Measurements from ENCODE around the gene CALHM5. TPM values are rescaled to one million over a fixed set of nuclear protein-coding genes. Genes with fewer than 3 reads are reported as not detected.

Gene CALHM5
- total and polyA plus RNA-seq, 9 donors, result 0.20 to 3.2 (median 0.70) TPM

DNA sequence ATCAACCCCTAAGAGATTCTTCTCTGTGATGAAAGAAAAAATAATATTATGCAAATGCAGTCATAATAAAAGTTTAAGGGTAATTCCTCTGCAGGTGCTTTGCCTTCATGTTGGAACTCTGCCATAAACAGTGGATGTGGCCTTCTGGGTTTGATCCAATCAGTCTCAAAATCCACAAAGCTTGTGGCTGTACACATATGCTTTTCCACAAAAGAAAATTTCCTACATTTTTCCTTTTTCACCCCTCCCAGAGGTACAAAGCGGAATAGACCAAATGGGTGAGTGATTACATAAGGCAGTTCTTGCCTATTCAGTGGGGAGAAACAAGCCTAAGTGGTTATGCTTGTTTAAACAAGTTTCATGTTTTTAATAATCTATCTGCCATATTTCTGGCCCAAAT lies 16.7 kb downstream of the CALHM5 start:
- intact Hi-C loops (cut with DNase I), result no loop called here

DNA sequence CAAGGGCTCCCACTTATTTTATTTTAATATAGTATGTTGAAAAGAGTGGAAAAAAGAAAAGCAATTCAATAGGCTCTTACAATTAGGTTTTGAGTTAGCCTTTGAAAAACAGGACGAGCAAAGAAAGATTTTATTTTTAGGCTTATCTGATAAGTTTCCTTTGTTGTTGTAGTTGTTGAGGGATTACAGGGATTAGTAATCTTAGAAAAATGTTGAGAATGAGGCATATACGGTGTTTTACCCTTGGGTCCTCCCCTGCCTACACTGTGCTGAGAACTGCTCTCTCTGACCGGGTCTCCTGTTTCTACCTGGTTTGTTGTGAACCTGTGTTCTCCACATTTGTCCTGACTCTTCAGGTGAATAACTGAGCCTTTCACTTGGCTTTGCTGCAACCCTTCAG lies 17.3 kb downstream of the CALHM5 start:
- Histone ChIP-seq H3K27me3 (no peaks in the 10 kb centered on the region), H3K4me3 (no peak overlapping the region), H3K36me3 (no peaks in the 10 kb centered on the region), H3K9me3 (no peaks in the 10 kb centered on the region), H3K4me1 (ENCODE audit: insufficient read depth) (peaks cover 2% of the 10 kb centered on the region), H3K27ac (no peak overlapping the region)
- WGBS, 3 donors, result 51 to 58% (median 56%) methylated on average over 3 of the region's 3 CpGs
- no peak for TF ChIP-seq CTCF (IDR thresholded peaks at IDR 0.05)
- TF ChIP-seq EP300 (IDR thresholded peaks at IDR 0.05), result no peak
- TF ChIP-seq POLR2A (IDR thresholded peaks at IDR 0.05), result no peak
- intact Hi-C loops (cut with DNase I), result no loop called here
- DNase-seq, result no peak

More for the DNA sequence above, 16.7 kb downstream of the CALHM5 start:
- H3K4me1 ChIP-seq (ENCODE audit: insufficient read depth), result peaks cover 2% of the 10 kb centered on the region
- no peak overlapping the region for H3K27ac ChIP-seq
- H3K27me3 ChIP-seq, result no peaks in the 10 kb centered on the region
- H3K36me3 ChIP-seq, result no peaks in the 10 kb centered on the region
- TF ChIP-seq CTCF (IDR thresholded peaks at IDR 0.05), result no peak
- no peak for TF ChIP-seq EP300 (IDR thresholded peaks at IDR 0.05)
- TF ChIP-seq POLR2A (IDR thresholded peaks at IDR 0.05), result no peak
- DNase-seq, result no peak
- H3K4me3 ChIP-seq, result no peak overlapping the region
- 85 to 93% (median 88%) methylated on average over 1 of the region's 1 CpG for WGBS, 3 donors
- no peaks in the 10 kb centered on the region for H3K9me3 ChIP-seq

GRCh38 chr6:116529466-116530290 lies 18.2 kb downstream of the CALHM5 start:
- H3K9me3 ChIP-seq, result no peaks in the 10 kb centered on the region
- H3K4me3 ChIP-seq, result no peak overlapping the region
- H3K27ac ChIP-seq, result no peak overlapping the region
- TF ChIP-seq EP300 (IDR thresholded peaks at IDR 0.05), result no peak
- no peak for TF ChIP-seq CTCF (IDR thresholded peaks at IDR 0.05)
- TF ChIP-seq POLR2A (IDR thresholded peaks at IDR 0.05), result no peak
- no peaks in the 10 kb centered on the region for H3K27me3 ChIP-seq
- 76 to 85% (median 80%) methylated on average over 3 of the region's 3 CpGs for WGBS, 3 donors
- DNase-seq, result no peak
- intact Hi-C loops (cut with DNase I), result loop anchor here in 2 of 4 donors (10.0 kb wide), 2 partner anchors 255 to 265 kb away; partner anchors contain the start of gene TSPYL1 (in 1 of the 2)
- H3K36me3 ChIP-seq, result no peaks in the 10 kb centered on the region
- H3K4me1 ChIP-seq (ENCODE audit: insufficient read depth), result peaks cover 2% of the 10 kb centered on the region

DNA sequence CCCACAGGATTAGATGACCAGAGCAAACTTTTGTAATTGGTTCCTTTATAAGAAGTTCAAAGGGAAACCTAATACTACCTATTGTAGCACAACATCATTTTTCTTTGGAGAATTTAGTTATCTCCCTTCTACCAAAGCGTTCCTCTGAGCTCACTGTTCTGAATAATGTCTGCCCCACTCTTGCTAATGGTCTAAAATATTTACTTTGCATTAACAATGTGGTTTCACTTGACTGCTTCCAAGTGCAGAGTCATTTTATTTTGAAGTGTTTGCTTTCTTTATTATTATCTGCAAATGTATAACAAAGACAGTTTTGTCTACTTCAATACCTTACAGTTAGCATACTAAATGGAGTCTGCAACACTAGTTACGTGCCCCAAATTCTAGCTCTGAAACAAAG lies 19.0 kb downstream of the CALHM5 start:
- H3K4me1 ChIP-seq (ENCODE audit: insufficient read depth), result peaks cover 2% of the 10 kb centered on the region
- no peak overlapping the region for H3K27ac ChIP-seq
- 40 to 61% (median 47%) methylated on average over 2 of the region's 2 CpGs for WGBS, 3 donors
- H3K27me3 ChIP-seq, result no peaks in the 10 kb centered on the region
- no peak for DNase-seq
- no peaks in the 10 kb centered on the region for H3K9me3 ChIP-seq
- TF ChIP-seq EP300 (IDR thresholded peaks at IDR 0.05), result no peak
- no peak for TF ChIP-seq CTCF (IDR thresholded peaks at IDR 0.05)
- TF ChIP-seq POLR2A (IDR thresholded peaks at IDR 0.05), result no peak
- no peaks in the 10 kb centered on the region for H3K36me3 ChIP-seq
- H3K4me3 ChIP-seq, result no peak overlapping the region
- intact Hi-C loops (cut with DNase I), result loop anchor here in 2 of 4 donors (10.0 kb wide), 2 partner anchors 256 to 266 kb away; partner anchors contain the start of gene TSPYL1 (in 1 of the 2)
